ENCODE measurements around the gene CACHD1. TPM values are rescaled to one million over a fixed set of nuclear protein-coding genes. Genes with fewer than 3 reads are reported as not detected.

Gene CACHD1
- polyA plus RNA-seq, 1 of the 3 experiments (the other 2 are of a cell fraction) = 2.2 TPM

DNA sequence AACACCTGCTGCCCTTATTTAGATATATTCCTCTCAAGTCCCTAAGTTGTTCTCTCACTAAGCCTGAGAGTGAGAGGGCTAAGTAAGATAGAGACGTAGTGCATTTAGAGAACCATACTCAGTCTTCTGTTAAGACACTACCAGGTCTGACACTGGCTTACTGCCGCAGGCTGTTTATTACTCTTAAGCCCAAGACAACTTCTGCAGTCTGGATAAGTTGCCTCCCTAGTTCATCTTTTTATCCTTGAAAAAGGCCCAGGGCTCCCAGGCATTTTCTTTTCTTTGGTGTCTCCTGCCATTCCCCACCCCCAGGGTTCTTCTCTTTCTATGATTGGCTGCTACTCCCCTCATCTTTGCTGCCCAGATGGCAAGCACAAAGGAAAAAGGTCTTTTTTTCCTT is 38.7 kb downstream of the CACHD1 start:
- Histone ChIP-seq H3K4me3 (ENCODE audit: low read depth in 2 of 2, low read length in 1 of 2) (no peak overlapping the region), H3K9me3 (no peaks in the 10 kb centered on the region), H3K4me2 (no peak overlapping the region), H4K20me1 (ENCODE audit: insufficient read depth) (no peaks in the 10 kb centered on the region), H3F3A (replicated peaks; ENCODE audit: insufficient read depth) (no peaks in the 10 kb centered on the region), H3K27me3 (ENCODE audit: insufficient read depth) (no peaks in the 10 kb centered on the region), H3K4me1 (ENCODE audit: control insufficient read depth in 1 of 2, insufficient read depth in 2 of 2, low read depth in 1 of 2, low read length in 1 of 2) (peaks cover 4 to 35% of the 10 kb centered on the region in 2 experiments; a peak in 3 of 4 replicates), H3K79me2 (ENCODE audit: insufficient read depth) (peaks cover 7% of the 10 kb centered on the region; the same call in 1 of the 2 replicates), H3K9ac (no peak overlapping the region), H3K9me2 (no peaks in the 10 kb centered on the region), H2AFZ (ENCODE audit: low read depth) (no peak overlapping the region), H3K36me3 (replicated peaks in 1 of 2; ENCODE audit: control insufficient read depth in 1 of 2, insufficient read depth in 2 of 2, low read length in 1 of 2) (no peaks in the 10 kb centered on the region), H3K27ac (ENCODE audit: low read depth in 2 of 2, low read length in 1 of 2) (no peak overlapping the region)
- whole genome bisulfite sequencing (ENCODE audit: low lambda C conversion rate) = 97% methylated on average over 2 of the region's 2 CpGs
- no peak for DNase-seq
- TF ChIP-seq RXRA (IDR thresholded peaks at IDR 0.05; ENCODE audit: borderline replicate concordance, low read depth) (no peak), RFX5 (IDR thresholded peaks at IDR 0.05; ENCODE audit: low read length) (no peak), MEF2A (IDR thresholded peaks at IDR 0.05; ENCODE audit: borderline replicate concordance, low read depth) (no peak), POLR2AphosphoS5 (IDR thresholded peaks at IDR 0.05; ENCODE audit: low read depth, low read length) (no peak), YY1 (IDR thresholded peaks at IDR 0.05; ENCODE audit: low read depth) (no peak), TAF1 (IDR thresholded peaks at IDR 0.05; ENCODE audit: borderline replicate concordance, low read depth, low read length) (no peak), RAD21 (IDR thresholded peaks at IDR 0.05; ENCODE audit: low read length) (no peak), JUND (IDR thresholded peaks at IDR 0.05) (no peak), REST (IDR thresholded peaks at IDR 0.05; ENCODE audit: low read depth, low read length) (no peak), CHD2 (IDR thresholded peaks at IDR 0.05; ENCODE audit: low read length, partially characterized antibody) (no peak), RCOR1 (IDR thresholded peaks at IDR 0.05; ENCODE audit: low read length) (no peak), TCF12 (IDR thresholded peaks at IDR 0.05) (no peak), EZH2phosphoT487 (IDR thresholded peaks at IDR 0.05; ENCODE audit: borderline replicate concordance, low read depth) (no peak), NRF1 (IDR thresholded peaks at IDR 0.05; ENCODE audit: low read depth, low read length) (no peak), GATA2 (CRISPR knock-in tag; IDR thresholded peaks at IDR 0.05) (no peak), NFIC (IDR thresholded peaks at IDR 0.05; ENCODE audit: borderline replicate concordance) (no peak)
- TF ChIP-seq, protein P1, sequence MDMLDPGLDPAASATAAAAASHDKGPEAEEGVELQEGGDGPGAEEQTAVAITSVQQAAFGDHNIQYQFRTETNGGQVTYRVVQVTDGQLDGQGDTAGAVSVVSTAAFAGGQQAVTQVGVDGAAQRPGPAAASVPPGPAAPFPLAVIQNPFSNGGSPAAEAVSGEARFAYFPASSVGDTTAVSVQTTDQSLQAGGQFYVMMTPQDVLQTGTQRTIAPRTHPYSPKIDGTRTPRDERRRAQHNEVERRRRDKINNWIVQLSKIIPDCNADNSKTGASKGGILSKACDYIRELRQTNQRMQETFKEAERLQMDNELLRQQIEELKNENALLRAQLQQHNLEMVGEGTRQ (IDR thresholded peaks at IDR 0.05; ENCODE audit: borderline replicate concordance, low read depth, low read length) = no peak
- TF ChIP-seq, protein P2, sequence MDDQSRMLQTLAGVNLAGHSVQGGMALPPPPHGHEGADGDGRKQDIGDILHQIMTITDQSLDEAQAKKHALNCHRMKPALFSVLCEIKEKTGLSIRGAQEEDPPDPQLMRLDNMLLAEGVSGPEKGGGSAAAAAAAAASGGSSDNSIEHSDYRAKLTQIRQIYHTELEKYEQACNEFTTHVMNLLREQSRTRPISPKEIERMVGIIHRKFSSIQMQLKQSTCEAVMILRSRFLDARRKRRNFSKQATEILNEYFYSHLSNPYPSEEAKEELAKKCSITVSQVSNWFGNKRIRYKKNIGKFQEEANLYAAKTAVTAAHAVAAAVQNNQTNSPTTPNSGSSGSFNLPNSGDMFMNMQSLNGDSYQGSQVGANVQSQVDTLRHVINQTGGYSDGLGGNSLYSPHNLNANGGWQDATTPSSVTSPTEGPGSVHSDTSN (IDR thresholded peaks at IDR 0.05) = no peak
- TF ChIP-seq, protein P3, sequence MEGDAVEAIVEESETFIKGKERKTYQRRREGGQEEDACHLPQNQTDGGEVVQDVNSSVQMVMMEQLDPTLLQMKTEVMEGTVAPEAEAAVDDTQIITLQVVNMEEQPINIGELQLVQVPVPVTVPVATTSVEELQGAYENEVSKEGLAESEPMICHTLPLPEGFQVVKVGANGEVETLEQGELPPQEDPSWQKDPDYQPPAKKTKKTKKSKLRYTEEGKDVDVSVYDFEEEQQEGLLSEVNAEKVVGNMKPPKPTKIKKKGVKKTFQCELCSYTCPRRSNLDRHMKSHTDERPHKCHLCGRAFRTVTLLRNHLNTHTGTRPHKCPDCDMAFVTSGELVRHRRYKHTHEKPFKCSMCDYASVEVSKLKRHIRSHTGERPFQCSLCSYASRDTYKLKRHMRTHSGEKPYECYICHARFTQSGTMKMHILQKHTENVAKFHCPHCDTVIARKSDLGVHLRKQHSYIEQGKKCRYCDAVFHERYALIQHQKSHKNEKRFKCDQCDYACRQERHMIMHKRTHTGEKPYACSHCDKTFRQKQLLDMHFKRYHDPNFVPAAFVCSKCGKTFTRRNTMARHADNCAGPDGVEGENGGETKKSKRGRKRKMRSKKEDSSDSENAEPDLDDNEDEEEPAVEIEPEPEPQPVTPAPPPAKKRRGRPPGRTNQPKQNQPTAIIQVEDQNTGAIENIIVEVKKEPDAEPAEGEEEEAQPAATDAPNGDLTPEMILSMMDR (IDR thresholded peaks at IDR 0.05) = no peak
- POLR2A ChIA-PET = no interaction called here
- CTCF ChIA-PET = interaction anchor here (0.6 kb wide), 1 partner anchor 54 kb away, joined by 4 read pairs; no protein-coding TSS in a partner anchor
